Nephron (organoid): ENCODE measurements around the gene HCN2.

Source experiments
- H3K27ac Mint-ChIP-seq, 3 experiments: 2 replicates each; pipeline ENCODE4 v1.8.0; 2020; ENCODE audit warnings: mixed read lengths in 3 of 3, mild to moderate bottlenecking in 2 of 3, moderate library complexity in 1 of 3
- H3K27me3 Mint-ChIP-seq: 2 replicates; pipeline ENCODE4 v1.8.0; 2021; ENCODE audit warnings: low read depth, mild to moderate bottlenecking, moderate library complexity, mixed read lengths
- H3K36me3 Mint-ChIP-seq: 2 replicates; pipeline ENCODE4 v1.8.0; 2020; ENCODE audit warnings: low read depth, mixed read lengths
- H3K4me1 Mint-ChIP-seq: 2 replicates; pipeline ENCODE4 v1.8.0; 2020; ENCODE audit warnings: mixed read lengths
- H3K4me3 Mint-ChIP-seq, 3 experiments: 2 replicates each; pipeline ENCODE4 v1.8.0; 2020; ENCODE audit warnings: mild to moderate bottlenecking in 3 of 3, mixed read lengths in 3 of 3, moderate library complexity in 2 of 3
- H3K9me3 Mint-ChIP-seq: 2 replicates; pipeline ENCODE4 v1.8.0; 2020; ENCODE audit warnings: mixed read lengths
- TF ChIP-seq, protein P1 (sequence below), 3 experiments: fragments of 200-600 bp; sonication (generic); IDR thresholded peaks; one replicate each; pipeline ENCODE4 v1.5.0; 2021; ENCODE audit warnings: antibody characterized with exemption in 3 of 3; ENCODE audit not compliant: unreplicated experiment in 3 of 3

HCN2 gene

DNA sequence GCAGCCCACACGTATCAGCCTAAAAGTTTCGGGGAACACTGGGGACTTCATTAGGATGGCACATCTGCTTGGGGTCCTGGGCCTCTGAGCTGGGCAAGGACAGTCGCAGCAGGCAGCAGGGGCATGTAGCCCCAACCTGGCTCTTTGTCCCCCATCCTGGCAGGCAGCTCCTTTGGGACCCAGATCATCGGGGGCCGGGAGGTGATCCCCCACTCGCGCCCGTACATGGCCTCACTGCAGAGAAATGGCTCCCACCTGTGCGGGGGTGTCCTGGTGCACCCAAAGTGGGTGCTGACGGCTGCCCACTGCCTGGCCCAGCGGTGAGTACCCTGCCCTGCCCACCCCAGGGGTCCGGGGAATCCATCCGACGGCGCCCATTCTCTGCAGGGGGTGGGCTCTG, 42.6 kb upstream of the HCN2 start:
- Mint-ChIP-seq H3K4me1 (no peaks in the 10 kb centered on the region), H3K27ac (no peak overlapping the region), H3K4me3 (no peak overlapping the region), H3K27me3 (peaks cover 5% of the 10 kb centered on the region), H3K36me3 (peaks cover 4% of the 10 kb centered on the region), H3K9me3 (no peaks in the 10 kb centered on the region)
- TF ChIP-seq, protein P1, sequence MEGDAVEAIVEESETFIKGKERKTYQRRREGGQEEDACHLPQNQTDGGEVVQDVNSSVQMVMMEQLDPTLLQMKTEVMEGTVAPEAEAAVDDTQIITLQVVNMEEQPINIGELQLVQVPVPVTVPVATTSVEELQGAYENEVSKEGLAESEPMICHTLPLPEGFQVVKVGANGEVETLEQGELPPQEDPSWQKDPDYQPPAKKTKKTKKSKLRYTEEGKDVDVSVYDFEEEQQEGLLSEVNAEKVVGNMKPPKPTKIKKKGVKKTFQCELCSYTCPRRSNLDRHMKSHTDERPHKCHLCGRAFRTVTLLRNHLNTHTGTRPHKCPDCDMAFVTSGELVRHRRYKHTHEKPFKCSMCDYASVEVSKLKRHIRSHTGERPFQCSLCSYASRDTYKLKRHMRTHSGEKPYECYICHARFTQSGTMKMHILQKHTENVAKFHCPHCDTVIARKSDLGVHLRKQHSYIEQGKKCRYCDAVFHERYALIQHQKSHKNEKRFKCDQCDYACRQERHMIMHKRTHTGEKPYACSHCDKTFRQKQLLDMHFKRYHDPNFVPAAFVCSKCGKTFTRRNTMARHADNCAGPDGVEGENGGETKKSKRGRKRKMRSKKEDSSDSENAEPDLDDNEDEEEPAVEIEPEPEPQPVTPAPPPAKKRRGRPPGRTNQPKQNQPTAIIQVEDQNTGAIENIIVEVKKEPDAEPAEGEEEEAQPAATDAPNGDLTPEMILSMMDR (IDR thresholded peaks at IDR 0.05; ENCODE audit: unreplicated experiment in 3 of 3) = no peak

DNA sequence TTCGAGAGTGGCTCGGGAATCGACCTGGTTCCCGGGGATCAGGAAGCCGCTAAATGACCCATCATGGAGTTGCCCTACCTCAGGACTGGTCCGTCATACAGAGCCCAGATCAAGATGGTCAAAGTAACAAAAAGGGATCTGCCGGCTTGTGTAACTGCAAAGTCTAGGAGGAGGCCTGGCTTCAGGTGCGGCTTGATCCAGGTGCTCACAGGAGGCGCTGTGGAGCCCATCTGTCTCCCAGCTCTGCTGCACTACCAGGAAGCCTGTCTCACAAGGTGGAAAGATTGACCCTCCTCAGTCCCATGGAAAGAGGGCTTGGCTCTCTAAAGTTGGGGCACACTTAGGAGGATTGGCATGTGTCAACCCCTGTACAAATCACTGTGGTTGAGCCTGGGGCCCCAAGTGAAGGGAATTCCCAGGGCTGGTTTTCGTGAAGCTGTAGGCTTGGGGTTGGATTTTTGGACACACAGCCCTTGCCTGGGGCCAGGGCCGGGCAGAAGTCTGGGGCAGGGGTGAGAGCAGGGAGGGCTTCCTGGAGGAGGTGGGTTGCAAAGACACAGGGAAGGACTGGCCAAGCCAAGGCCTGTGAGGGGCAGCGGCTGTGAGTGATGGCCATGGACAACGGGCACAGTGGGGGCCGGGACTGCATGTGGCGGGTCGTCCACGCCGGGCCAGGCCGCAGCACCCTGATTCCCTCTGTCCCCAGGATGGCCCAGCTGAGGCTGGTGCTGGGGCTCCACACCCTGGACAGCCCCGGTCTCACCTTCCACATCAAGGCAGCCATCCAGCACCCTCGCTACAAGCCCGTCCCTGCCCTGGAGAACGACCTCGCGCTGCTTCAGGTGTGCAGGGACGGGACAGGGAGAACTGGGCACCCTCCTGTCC, 41.6 kb upstream of the HCN2 start:
- Mint-ChIP-seq H3K4me3 (no peak overlapping the region), H3K27me3 (peaks cover 9% of the 10 kb centered on the region), H3K9me3 (no peaks in the 10 kb centered on the region), H3K4me1 (no peaks in the 10 kb centered on the region), H3K36me3 (peaks cover 3% of the 10 kb centered on the region), H3K27ac (no peak overlapping the region)
- TF ChIP-seq, protein P1 (IDR thresholded peaks at IDR 0.05; ENCODE audit: unreplicated experiment in 3 of 3) = no peak

DNA sequence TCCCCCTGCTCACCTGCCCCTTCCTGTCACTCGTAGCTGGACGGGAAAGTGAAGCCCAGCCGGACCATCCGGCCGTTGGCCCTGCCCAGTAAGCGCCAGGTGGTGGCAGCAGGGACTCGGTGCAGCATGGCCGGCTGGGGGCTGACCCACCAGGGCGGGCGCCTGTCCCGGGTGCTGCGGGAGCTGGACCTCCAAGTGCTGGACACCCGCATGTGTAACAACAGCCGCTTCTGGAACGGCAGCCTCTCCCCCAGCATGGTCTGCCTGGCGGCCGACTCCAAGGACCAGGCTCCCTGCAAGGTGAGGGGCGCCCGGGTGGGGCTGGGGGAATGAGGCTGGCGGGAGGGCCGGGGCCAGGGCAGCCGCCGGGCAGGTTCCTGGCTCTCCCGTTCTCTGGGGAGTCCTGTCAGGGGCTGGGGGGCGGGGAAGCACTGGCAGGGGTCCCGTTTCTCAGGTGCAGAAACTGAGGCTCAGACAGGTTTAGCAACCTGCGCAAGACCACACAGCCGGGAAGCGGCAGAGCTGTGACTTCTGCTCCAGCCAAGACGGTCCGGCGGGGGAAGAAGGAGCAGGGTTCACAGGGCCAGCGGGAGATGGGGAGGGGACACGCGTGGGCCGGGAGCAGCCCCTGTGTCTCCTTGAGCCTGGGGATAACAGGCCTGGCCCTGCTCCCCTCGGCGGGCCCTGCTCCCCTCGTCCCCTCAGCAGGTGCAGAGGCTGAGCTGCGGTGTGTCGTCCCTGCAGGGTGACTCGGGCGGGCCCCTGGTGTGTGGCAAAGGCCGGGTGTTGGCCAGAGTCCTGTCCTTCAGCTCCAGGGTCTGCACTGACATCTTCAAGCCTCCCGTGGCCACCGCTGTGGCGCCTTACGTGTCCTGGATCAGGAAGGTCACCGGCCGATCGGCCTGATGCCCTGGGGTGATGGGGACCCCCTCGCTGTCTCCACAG, 40.5 kb upstream of the HCN2 start:
- H3K9me3 Mint-ChIP-seq = no peaks in the 10 kb centered on the region
- no peak overlapping the region for H3K27ac Mint-ChIP-seq
- no peak overlapping the region for H3K4me3 Mint-ChIP-seq
- H3K27me3 Mint-ChIP-seq = peaks cover 9% of the 10 kb centered on the region
- H3K4me1 Mint-ChIP-seq = no peaks in the 10 kb centered on the region
- TF ChIP-seq, protein P1 (IDR thresholded peaks at IDR 0.05; ENCODE audit: unreplicated experiment in 3 of 3) = no peak
- H3K36me3 Mint-ChIP-seq = no peaks in the 10 kb centered on the region

DNA sequence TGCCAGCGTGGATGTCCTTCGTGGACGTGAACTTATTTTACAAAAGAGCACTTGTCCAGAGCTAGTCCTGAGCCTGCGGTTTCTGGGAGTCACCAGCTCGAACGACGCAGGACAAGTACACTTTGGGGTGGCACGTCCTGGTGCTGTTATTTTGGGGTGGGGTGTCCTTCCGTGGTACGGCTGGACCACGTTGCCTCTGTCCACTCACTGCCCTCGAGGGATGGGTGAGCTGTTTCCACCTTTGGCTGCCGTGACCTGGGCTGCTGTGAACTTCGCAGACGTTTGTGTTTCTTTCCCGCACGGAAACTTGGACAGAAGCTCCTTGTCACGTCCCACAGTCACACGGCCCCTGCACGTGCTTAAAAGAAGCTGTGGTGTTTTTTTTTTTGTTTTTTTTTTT, 34.9 kb upstream of the HCN2 start:
- no peaks in the 10 kb centered on the region for H3K4me1 Mint-ChIP-seq
- peaks cover 9% of the 10 kb centered on the region for H3K27me3 Mint-ChIP-seq
- no peak overlapping the region for H3K27ac Mint-ChIP-seq
- H3K36me3 Mint-ChIP-seq = no peaks in the 10 kb centered on the region
- TF ChIP-seq, protein P1 (IDR thresholded peaks at IDR 0.05; ENCODE audit: unreplicated experiment in 3 of 3) = no peak
- H3K4me3 Mint-ChIP-seq = no peak overlapping the region
- no peaks in the 10 kb centered on the region for H3K9me3 Mint-ChIP-seq

DNA sequence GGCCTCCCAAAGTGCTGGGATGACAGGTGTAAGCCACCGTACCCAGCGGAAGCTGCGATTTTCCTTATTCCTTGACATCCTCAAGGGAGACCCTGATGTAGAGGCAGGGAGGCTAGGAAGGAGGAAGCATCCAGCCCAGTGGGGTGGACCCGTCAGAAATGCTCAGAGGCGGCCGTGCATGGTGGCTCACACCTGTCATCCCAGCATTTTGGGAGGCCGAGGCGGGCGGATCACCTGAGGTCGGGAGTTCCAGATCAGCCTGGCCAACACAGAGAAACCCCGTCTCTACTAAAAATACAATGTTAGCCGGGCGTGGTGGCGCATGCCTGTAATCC, 34.2 kb upstream of the HCN2 start:
- Mint-ChIP-seq H3K36me3 (no peaks in the 10 kb centered on the region), H3K4me3 (no peak overlapping the region), H3K4me1 (no peaks in the 10 kb centered on the region), H3K9me3 (peaks cover 2% of the 10 kb centered on the region), H3K27ac (no peak overlapping the region), H3K27me3 (peaks cover 9% of the 10 kb centered on the region)
- TF ChIP-seq, protein P1 (IDR thresholded peaks at IDR 0.05; ENCODE audit: unreplicated experiment in 3 of 3) = no peak
